LoVo (cell line): ENCODE data around the gene MTX3.
A peak's percentile ranks its signal among the peaks of the same experiment; 100 is the strongest.

Experiments used
- DNase-seq: peaks from one replicate; pipeline ENCODE4 v3.0.0-alpha.2; 2016; ENCODE audit warnings: low spot score

The MTX3 gene, protein sequence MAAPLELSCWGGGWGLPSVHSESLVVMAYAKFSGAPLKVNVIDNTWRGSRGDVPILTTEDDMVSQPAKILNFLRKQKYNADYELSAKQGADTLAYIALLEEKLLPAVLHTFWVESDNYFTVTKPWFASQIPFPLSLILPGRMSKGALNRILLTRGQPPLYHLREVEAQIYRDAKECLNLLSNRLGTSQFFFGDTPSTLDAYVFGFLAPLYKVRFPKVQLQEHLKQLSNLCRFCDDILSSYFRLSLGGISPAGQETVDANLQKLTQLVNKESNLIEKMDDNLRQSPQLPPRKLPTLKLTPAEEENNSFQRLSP

DNA sequence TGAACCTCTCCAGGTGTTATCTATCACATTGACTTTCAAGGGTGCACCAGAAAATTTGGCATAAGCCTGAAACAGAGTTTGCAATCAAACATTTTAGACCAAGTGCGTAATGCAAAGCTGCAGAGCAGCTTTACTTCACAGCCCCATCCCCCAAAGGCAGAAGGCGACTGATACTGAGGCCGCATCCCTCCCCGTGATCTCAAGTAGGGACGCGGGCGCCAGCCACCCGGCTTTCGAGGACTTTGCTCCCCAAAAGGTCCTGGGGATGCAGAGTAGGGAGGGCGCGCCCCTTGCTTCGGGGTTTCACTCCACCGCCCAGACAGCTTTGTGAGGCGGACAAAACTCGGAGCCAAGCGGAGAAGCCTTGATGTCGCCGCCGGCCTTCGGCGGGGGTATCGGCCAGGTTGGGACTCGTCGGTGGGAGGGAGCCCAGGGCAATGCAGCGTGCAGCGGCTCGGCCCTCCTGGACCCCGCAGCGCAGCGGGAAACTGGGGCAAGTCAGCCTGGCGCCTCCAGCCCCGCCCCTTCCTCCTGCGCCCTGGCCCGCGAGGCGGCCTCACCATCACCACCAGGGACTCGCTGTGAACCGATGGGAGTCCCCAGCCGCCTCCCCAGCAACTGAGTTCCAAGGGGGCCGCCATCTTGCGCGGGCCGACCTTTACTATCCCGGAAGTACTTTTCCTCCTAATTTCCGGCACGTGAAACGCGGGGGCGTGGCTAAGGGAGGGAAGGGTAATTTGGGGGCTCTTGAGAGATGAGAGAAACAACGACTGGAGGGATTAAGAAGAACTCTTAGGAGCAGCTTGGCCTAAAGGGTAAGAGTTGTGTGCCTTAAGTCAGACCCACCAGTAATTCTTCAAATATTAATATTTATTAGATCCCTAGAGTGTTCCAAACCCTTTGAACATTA, at the start of gene MTX3:
Gene MTX3 (minus strand): TSS at position 665 of the 910 bp plus-strand sequence. CDS start 24 bp downstream, at position 641.
- DNase-seq = peak; percentile 89

DNA sequence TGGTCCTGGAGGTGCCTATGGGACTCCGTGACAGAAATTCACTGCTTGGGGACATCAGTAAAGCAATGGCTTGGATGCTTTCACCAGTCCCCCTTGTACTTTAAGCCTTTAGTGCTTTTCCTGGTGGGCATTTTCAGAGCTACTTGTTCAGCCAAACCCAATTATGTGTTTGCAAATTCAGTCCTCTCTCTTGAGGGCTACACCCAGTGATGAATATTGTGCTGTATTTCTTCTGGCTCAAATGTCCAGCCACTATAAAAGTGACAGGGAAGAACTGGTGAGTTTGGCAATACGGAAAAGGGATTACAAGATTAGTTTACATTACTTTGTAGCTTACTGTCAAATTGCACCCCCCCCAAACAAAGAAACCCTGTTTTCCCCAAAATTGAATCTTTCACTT, 48.6 kb upstream of the MTX3 start:
- DNase-seq = no peak

DNA sequence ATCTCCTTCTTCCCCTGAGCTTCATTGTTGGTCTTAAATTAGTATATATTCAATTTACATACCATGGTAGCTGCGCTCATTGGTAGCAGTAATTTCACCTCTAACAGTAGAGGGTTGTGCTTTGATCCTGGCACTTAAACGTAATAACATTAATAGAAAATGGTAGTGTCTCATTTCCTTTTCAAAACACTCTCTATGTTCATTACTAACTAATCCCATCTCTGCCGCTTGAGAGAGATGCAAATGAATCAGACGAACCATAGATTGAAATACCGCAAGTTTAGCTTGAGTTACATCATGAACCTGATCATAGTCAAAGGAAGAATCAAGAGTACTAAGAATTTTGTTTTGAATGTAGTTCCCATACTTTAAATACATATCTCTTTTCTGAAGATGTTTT, 46.3 kb upstream of the MTX3 start:
- no peak for DNase-seq

DNA sequence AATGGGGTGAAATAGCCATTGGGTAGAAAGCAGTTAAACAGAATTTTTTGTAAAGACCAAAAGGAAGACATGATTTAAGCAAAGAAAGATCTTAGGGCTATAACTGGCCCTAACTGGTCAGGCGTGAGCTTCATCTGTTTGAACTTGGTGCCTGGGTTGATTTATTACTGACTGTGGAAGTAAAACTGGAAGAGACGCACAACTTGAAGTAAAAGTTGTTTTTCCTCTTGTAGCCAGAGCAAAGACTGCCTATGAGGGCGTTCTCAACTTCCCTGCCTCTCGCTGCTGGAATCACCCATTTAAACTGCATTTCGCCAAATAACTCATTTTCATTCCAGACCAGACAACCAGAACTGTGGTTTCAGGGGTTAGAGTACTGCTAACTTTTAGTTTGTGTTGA, 45.6 kb upstream of the MTX3 start:
- DNase-seq = no peak

DNA sequence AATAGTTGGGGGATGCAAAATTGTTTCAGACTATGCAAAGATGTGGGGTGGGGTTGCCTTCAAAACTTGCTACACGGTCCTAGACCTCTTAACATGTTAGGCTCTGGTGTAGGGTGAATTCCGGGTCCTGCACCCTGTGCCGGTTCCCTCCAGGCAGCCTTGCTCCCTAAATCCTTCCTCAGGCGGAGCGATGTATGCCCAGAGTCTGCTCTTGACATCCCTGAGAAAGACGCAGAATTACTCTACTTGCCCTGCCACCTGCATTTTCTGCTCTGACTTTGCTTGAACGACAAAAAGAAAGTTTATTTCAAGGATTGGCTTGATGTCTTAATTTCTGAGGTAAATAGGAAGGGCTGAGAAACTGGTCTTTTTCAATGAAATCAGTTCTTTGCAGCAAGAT, 44.8 kb upstream of the MTX3 start:
- no peak for DNase-seq

DNA sequence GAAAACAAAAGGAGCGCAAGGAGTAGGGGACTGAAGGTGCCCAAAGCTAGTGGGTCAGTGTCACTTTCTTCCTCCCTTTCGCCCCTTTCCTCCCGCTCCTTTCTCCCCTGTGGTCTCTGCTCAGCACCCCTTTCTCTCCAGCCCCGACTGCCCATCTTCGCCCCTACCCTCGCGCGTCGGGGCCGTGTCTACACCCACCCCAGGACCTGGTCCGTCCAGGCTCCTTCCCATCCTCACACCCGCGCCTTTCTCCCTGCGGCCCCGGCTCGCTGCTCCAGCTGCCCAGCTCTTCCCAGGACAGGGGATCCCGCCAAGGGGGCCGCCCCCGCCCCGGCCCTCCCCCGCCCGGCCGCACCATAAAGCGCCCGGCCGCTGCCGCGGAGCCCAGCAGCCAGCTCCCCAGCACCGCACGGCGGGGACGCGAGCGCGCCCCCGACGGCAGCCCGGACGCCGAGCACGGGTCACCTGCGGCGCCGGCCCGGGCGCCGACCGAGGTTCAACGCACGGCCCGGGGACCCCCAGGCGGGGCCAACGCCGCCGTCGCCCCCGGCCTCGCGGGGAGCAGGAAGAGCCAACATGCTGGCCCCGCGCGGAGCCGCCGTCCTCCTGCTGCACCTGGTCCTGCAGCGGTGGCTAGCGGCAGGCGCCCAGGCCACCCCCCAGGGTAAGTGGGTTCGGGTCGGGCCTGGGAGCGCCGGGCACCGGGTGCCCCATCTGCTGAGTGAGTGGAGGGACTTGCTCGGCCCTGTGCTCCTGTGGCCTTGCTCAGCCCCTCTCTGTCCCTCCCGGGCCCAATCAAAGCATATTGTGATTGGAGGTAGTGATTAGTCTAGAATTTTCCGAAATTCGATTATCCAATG, 44.1 kb upstream of the MTX3 start, which contains the start of gene THBS4:
Gene THBS4 (plus strand): TSS at position 387 of the 860 bp plus-strand sequence. CDS start 190 bp downstream, at position 577.
- no peak for DNase-seq

DNA sequence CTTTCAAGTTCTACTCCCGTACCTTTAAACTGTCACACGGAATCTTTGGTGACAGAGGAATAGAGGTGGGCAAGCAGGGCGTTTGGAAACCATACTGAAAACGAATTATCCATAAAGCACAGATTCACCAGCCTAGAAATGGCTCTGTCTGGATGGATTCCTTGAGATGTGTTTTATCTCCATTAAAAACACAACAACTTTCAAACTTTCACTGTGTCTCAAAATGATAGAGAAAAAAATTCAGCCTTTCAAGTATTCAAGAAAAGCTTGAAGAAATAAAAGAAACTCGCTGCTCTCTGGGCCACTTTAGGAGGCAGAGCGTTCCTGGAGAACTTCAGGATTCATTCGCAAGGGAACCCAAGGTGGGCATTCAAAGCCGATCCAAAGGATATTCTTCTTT, 43.5 kb upstream of the MTX3 start:
- DNase-seq = no peak

DNA sequence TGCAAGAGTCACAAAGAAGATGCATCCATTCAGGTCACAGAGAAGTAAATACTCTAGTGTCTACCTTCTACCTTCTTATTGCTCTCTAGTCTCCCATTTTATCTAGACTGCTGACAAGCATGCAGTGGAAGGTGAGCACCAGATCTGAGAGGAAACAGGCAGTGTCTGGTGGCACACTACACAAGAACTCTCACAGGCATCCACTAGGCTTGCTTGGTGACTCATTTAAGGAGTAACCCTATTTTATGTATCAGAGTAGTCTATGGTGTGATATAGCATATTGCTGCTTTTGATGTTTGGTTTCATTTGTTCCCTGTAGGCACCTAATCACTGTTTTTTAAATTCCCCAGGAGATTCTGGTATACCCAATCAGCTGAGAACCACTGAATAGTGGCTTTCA, 42.5 kb upstream of the MTX3 start:
- DNase-seq = no peak

DNA sequence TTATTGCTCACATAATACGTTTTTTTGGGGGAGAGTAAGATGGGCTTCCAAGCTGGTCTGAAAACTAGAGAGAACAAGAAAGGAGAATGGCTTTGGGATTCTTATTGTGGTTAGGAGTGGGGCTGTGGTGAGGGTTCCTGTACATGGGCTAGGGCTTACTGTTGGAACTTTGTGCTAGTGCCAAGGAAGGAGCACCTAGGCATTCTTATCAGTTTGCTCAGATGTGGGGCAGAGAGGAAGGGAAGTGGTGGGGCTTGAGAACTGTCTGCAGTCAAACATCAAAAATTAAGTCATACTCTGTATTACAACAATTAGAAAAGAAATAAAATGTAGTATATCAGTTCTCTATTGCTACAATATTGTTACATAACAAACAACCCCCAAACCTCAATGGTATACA, 40.0 kb upstream of the MTX3 start:
- no peak for DNase-seq

DNA sequence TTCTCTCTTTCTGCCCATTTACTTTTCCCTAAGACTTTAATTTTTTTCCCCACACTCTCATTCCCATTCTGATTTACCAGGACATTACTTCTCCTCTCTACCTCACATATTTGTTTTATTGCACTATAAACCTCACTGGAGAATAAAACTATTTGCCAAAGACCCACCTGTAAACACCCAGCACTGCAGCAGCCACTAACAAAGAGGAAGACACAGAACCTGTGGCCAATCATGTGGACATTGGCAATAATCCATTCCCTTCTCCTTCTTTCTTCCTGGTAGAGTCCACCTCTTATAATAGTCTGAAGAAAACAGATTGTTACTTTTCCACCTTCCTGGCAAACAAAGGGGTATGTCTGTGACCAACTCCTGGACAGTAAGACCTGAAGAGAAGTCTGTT, 35.8 kb upstream of the MTX3 start:
- no peak for DNase-seq

DNA sequence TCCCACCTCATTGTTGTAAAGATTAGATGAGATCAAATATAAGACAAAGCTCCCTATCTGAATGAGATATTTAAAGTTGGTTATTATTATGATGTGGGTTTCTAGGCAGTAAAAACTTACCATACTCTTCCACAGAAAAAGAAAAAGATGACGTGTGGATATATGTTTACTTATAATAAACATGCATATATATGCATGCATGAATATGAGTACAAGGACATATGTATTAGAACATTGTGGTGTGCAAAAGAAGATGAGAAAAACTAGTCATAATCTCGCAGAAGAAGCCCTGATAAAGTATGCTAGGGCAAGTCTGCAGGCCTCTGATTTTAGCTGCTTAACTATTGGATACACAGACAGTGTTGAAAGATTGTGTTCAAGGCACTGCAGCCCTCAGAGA, 34.0 kb upstream of the MTX3 start:
- no peak for DNase-seq

DNA sequence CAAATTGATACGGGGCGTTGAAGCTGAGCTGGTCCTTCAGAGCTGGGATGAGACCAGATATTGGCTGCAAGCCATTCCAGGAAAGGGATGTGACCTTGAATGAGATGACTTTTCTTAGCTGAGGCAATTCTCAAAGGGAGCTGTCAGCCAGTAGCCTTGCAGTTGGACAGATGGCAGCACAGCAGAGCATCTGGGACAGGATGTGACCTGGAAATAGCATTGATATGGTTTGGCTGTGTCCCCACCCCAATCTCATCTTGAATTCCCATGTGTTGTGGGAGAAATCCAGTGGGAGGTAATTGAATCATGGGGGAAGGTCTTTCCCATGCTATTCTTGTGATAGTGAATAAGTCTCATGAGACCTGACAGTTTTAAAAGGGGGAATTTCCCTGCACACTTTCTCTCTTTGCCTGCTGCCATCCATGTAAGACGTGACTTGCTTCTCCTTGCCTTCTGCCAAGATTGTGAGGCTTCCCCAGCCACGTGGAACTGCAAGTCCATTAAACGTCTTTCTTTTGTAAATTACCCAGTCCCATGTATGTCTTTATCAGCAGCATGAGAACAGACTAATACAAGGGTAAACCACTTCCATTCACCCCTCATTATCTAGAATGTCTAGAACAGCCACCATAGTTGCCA, 19.8 kb upstream of the MTX3 start:
- no peak for DNase-seq

DNA sequence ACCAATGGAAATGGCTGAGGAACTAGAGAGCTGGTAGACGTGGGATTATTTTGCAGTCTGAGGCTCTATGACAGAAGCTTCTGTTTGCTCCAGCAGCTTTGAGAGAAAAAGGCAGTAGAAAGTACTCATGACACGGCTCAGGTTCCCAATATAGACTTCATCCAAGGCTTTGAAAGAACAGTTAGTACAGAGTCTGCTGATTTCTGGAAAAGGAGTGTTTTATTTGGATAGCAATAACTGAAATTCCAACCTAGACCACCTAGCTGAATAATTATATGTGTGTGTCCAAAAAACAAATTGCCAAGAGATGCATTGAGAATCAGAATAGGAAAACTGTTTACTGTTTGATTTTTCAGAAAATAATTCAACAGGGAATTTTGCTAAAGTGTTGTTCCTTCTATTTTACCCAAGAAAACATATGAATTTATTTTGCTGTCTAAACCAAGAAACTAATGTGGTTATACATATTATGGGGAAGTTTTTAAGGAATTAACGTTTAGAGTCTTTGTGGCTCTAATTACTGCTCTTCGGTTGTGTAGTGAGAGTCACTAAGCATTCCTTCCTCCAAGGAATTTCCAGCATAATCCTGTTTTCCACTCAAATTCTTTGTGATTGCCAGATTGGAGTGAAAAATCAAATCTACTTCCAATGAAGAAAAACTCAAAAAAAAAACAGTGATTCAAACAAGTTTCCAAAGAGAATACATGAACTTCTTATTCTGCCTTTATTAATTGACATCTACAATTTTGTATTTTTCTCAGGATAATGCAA, 18.1 kb upstream of the MTX3 start:
- DNase-seq = no peak

DNA sequence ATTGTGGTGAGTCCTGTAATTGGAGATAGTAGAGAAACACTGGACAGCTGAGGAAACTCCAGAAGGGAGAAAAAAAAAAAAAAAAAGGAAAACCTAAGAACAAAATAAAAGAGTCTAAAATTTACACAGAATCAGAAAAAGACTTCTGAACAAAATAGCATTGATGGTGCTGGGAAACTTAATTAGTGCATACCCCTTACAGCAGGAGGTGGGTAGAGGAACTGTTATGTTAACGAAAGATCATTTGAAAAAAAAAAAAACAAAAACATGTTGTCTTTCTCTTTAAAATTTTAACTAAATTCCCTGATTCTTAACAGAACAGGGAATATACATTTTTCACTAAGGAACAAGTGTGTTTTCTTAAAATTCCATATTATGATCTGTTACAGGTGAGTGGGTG, 11.6 kb upstream of the MTX3 start:
- DNase-seq = no peak

DNA sequence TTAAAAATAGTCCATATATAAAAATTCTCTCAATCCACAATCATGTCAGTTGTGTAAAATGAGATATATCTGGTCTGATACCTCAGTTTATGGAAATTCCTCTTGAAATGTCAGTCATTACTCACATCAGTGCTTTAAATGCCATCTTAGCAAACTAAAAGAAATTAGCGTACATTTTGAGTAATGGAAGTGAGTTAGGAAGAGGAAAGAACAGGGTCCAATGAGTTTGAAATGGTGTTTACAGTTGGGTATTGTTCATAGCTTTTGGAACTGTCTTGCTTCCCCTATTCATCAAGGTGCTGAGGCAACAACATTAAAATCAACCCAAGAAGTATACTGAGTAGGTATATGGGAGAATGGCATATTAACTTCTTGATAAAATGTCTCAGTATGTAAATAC, 8.7 kb upstream of the MTX3 start:
- no peak for DNase-seq

DNA sequence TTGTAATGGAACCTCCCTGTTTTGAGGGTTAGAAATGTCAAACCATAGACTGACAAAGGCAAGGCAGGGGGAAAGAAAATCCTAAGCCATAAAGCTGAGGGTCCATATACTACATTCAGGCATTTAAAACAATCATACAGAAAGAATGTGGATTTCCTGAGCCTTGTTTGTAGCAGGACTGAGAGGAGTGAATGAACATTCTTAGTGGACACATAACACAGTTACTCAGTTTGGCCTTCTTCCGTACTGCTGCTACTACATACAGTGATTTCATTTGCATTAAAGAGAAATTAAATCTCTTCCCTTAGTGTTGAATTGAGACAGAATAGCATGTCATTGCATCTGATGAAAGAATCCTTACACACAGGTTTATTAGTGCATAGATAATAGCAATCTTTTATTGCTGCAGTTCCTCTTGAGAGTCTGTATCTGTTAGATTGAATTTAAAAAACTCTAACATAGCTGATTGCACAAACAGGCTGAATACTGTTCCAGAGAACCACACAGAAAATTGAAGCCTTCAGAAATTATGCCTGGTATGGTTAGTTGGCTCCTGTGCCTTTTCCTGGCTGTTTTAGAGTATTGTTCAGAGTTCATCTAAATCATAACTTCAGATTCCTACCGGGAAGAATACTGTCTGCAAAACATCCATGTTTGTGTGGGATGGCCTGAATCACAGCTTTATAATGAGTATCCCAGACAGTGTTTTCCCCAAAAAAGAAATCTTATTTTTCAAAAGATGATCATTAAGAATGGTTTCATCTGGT, 2.0 kb upstream of the MTX3 start:
- no peak for DNase-seq

DNA sequence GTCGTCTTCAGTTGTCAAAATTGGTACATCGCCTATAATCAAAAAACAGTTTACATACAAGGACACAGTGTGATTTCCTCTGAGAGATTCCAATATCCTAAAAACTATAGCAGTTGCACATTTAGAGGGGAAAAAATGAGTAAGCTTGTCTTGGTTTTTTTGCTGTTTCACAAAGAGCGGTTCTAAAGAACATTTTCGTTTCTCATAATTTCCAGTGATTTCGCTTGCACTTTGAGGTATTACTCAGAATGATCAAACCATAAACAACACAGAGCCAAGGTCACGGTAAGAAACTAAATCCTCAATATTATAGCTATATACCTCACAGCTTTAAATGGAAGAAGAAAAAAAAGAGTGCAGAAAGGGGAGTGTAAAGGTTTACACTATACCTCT, 861 bp downstream of the MTX3 start:
- no peak for DNase-seq

DNA sequence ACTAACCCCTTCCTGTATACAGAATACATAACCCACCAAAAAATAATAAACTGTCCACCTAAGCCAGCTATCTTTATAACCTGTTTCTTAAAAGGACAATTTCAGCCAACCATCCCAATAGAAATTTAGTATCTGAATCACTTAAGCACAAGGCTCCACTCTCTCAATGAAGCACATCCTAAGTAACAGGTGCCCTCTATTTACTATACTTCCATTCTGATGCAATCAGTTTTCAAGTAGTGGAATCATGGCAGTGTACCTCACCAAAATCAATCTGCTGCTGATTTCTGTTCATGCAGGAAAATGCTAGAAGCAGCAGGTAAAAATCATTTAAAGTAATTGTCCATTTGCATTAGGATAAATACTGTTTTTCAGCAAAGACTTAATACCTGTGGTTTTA, 4.8 kb downstream of the MTX3 start:
- no peak for DNase-seq

DNA sequence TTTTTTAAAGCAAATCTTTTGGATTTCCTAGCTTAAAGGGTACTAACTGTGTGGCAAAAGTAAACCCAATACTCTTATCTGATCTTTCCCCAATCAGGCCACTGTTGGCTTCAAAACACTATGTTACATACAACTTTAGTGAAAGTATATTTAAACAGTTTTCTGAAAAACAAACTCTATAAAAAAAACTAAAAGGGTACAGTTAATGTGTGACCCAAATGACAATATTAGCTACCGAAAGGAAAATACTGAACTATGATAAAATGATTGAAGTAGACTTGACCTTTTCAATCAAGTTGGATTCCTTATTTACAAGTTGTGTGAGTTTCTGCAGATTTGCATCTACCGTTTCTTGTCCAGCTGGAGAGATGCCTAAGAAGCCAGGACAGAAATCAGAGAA, 5.8 kb downstream of the MTX3 start:
- DNase-seq = no peak

DNA sequence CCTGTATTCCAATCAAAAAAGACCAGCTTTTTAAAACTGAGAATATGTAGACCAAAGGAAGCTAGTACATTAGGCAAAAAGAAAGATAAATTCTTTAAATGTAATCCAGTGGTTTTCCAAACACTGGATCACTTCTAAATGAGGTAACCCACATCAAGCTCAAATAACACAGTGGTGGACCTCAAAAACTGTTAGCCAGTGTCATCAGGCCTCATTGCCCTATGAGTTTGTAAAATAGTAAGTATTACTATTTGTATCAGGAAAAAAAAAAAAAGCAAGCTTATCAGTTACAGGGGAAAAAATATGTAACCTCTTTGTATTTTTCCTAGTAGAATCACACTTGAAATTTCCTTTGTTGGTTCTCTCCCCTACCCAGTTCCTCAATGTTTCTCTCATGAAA, 6.7 kb downstream of the MTX3 start:
- no peak for DNase-seq
